Measurements from ENCODE around the gene DNAJB5. TPM values are rescaled to one million over a fixed set of nuclear protein-coding genes. Genes with fewer than 3 reads are reported as not detected.

Gene DNAJB5
- total RNA-seq, 4 donors from 2014 or later = 3.5 to 16.6 (median 6.5) TPM

GRCh38 chr9:34962546-34962945 lies 27.0 kb upstream of the DNAJB5 start:
- intact Hi-C loops (cut with DNase I) = no loop called here
- H3K4me1 ChIP-seq = peaks cover under 1 to 15% (median 9%) of the 10 kb centered on the region in 3 donors
- no peaks in the 10 kb centered on the region for H3K9me3 ChIP-seq
- no peak for TF ChIP-seq POLR2A (IDR thresholded peaks at IDR 0.05)
- TF ChIP-seq, protein P1, sequence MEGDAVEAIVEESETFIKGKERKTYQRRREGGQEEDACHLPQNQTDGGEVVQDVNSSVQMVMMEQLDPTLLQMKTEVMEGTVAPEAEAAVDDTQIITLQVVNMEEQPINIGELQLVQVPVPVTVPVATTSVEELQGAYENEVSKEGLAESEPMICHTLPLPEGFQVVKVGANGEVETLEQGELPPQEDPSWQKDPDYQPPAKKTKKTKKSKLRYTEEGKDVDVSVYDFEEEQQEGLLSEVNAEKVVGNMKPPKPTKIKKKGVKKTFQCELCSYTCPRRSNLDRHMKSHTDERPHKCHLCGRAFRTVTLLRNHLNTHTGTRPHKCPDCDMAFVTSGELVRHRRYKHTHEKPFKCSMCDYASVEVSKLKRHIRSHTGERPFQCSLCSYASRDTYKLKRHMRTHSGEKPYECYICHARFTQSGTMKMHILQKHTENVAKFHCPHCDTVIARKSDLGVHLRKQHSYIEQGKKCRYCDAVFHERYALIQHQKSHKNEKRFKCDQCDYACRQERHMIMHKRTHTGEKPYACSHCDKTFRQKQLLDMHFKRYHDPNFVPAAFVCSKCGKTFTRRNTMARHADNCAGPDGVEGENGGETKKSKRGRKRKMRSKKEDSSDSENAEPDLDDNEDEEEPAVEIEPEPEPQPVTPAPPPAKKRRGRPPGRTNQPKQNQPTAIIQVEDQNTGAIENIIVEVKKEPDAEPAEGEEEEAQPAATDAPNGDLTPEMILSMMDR (IDR thresholded peaks at IDR 0.05) = no peak
- no peaks in the 10 kb centered on the region for H3K36me3 ChIP-seq
- H3K27ac ChIP-seq = no peak overlapping the region
- WGBS, 2 donors = 82 to 88% methylated on average over 3 of the region's 3 CpGs
- no peak overlapping the region for H3K4me3 ChIP-seq
- H3K27me3 ChIP-seq = peaks cover 0 to 87% (median 3%) of the 10 kb centered on the region in 4 donors
- DNase-seq = no peak

- 53 to 55% methylated on average over 2 of the region's 2 CpGs for WGBS, 2 donors
- DNase-seq = no peak
- Histone ChIP-seq H3K27ac (no peak overlapping the region), H3K4me3 (no peak overlapping the region), H3K9me3 (no peaks in the 10 kb centered on the region), H3K27me3 (peaks cover 0 to 81% (median 2%) of the 10 kb centered on the region in 4 donors), H3K4me1 (peaks cover 0 to 7% (median under 1%) of the 10 kb centered on the region in 3 donors), H3K36me3 (no peaks in the 10 kb centered on the region)
- intact Hi-C loops (cut with DNase I) = no loop called here
- TF ChIP-seq, protein P1 (IDR thresholded peaks at IDR 0.05) = no peak
- TF ChIP-seq POLR2A (IDR thresholded peaks at IDR 0.05) = no peak
Measured at GRCh38 chr9:34963552-34963951, 26.0 kb upstream of the DNAJB5 start.

- no peaks in the 10 kb centered on the region for H3K9me3 ChIP-seq
- 32 to 49% methylated on average over 3 of the region's 3 CpGs for WGBS, 2 donors
- DNase-seq = no peak
- TF ChIP-seq POLR2A (IDR thresholded peaks at IDR 0.05) = no peak
- TF ChIP-seq, protein P1 (IDR thresholded peaks at IDR 0.05) = no peak
- H3K27me3 ChIP-seq = peaks cover 0 to 77% (median 0%) of the 10 kb centered on the region in 4 donors
- no peaks in the 10 kb centered on the region for H3K36me3 ChIP-seq
- intact Hi-C loops (cut with DNase I) = no loop called here
- no peak overlapping the region for H3K27ac ChIP-seq
- H3K4me3 ChIP-seq = no peak overlapping the region
- peaks cover 0 to 5% (median 0%) of the 10 kb centered on the region in 3 donors for H3K4me1 ChIP-seq
Measured at GRCh38 chr9:34964458-34964857, 25.1 kb upstream of the DNAJB5 start.

DNA sequence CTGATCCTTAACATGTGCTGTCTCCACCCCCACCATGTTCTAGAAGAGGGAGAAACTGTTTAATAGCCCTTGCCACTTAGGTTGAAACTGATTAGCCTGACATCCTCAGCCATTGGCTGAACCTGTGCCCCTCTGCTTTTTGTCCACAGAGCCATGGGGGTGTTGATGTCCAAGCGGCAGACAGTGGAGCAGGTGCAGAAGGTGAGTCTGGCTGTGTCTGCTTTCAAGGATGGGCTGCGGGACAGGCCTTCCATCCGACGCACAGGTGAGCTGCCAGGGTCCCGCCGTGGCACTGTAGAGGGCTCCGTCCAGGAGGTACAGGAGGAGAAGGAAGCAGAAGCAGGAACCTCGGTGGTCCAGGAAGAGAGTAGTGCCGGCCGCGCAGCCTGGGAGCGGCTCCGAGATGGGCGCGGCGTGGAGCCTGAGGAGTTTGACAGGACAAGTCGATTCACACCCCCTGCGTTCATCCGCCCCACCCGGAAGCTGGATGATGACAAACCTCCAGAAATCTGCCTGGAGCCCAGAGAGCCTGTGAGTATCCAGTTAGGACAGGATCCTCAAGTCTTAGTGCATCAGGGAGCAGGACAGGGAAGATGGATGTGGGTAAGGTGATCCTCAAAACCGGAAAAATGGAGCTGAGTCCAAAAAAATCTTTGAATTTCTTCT lies 18.3 kb upstream of the DNAJB5 start:
- 57 to 99% methylated on average over 6 to 16 of the region's 21 CpGs for WGBS, 2 donors
- intact Hi-C loops (cut with DNase I) = no loop called here
- H3K36me3 ChIP-seq = no peaks in the 10 kb centered on the region
- no peaks in the 10 kb centered on the region for H3K4me1 ChIP-seq
- DNase-seq = no peak
- no peaks in the 10 kb centered on the region for H3K9me3 ChIP-seq
- no peak overlapping the region for H3K27ac ChIP-seq
- TF ChIP-seq, protein P1 (IDR thresholded peaks at IDR 0.05) = no peak
- TF ChIP-seq POLR2A (IDR thresholded peaks at IDR 0.05) = no peak
- peaks cover 0 to 23% (median 0%) of the 10 kb centered on the region in 4 donors for H3K27me3 ChIP-seq
- no peak overlapping the region for H3K4me3 ChIP-seq

- 88 to 96% methylated on average over 2 of the region's 2 CpGs for WGBS, 2 donors
- intact Hi-C loops (cut with DNase I) = no loop called here
- Histone ChIP-seq H3K4me1 (no peaks in the 10 kb centered on the region), H3K4me3 (no peak overlapping the region), H3K36me3 (no peaks in the 10 kb centered on the region), H3K27ac (no peak overlapping the region), H3K27me3 (no peaks in the 10 kb centered on the region), H3K9me3 (no peaks in the 10 kb centered on the region)
- no peak for DNase-seq
- no peak for TF ChIP-seq POLR2A (IDR thresholded peaks at IDR 0.05)
- TF ChIP-seq, protein P1 (IDR thresholded peaks at IDR 0.05) = no peak
Measured at GRCh38 chr9:34974664-34975063, 14.9 kb upstream of the DNAJB5 start.
